Stomach (tissue), 4 donors: ENCODE data around the gene DAB1.

Experiments used
- CTCF ChIP-seq, 7 experiments: fragments of 450-650 bp in 4 of 7; fragments of 200-600 bp in 3 of 7; sonication (generic) in 3 of 7; IDR thresholded peaks; one replicate each; pipeline ENCODE4 v1.5.1; 2016 to 2019; ENCODE audit warnings: antibody characterized with exemption in 7 of 7, control low read depth in 2 of 7, mild to moderate bottlenecking in 1 of 7
- POLR2A ChIP-seq, 4 donors: fragments of 450-650 bp; IDR thresholded peaks; one replicate each; pipeline ENCODE4 v1.6.1; 2016; ENCODE audit warnings: antibody characterized with exemption in 4 of 4, control low read depth in 2 of 4, mild to moderate bottlenecking in 1 of 4, moderate library complexity in 1 of 4
- POLR2AphosphoS5 ChIP-seq, 3 donors: sonication (generic); formaldehyde crosslinking; IDR thresholded peaks; one replicate each; pipeline ENCODE4 v1.6.1; 2016; ENCODE audit warnings: antibody characterized with exemption in 3 of 3

GRCh38 chr1:57296726-57297250 lies 127.1 kb downstream of the DAB1 start:
- TF ChIP-seq CTCF (IDR thresholded peaks at IDR 0.05) (no peak), POLR2A (IDR thresholded peaks at IDR 0.05) (no peak), POLR2AphosphoS5 (IDR thresholded peaks at IDR 0.05) (no peak)
